Gastrocnemius medialis (tissue), 4 donors: Measurements from ENCODE around the gene MAPKAP1. TPM values are rescaled to one million over a fixed set of nuclear protein-coding genes. Genes with fewer than 3 reads are reported as not detected.

Source experiments
- ATAC-seq, 2 donors: fragments of 150-250 bp; one replicate each; pipeline ENCODE4 v1.9.1; 2016
- DNase-seq, 2 donors: peaks; one replicate each; pipeline ENCODE4 v3.0.0-alpha.2; 2019
- H3K27ac ChIP-seq, 4 donors: fragments of 200-600 bp; sonication (generic); 1 replicate in 1 of 4; 2 replicates in 3 of 4; pipeline ENCODE4 v1.5.1; 2016 to 2018; ENCODE audit warnings: mild to moderate bottlenecking in 2 of 4, moderate library complexity in 1 of 4
- H3K27me3 ChIP-seq, 3 donors: fragments of 200-600 bp; sonication (generic) in 2 of 3; 1 replicate in 1 of 3; 2 replicates in 2 of 3; pipeline versions ENCODE4 v1.5.1 to v1.6.0; 2016 to 2019; ENCODE audit warnings: mild to moderate bottlenecking in 1 of 3, moderate library complexity in 1 of 3
- H3K36me3 ChIP-seq, 2 donors: fragments of 200-600 bp; sonication (generic) in 1 of 2; one replicate each; pipeline ENCODE4 v1.5.1; 2017 to 2018
- H3K4me1 ChIP-seq, 2 donors: fragments of 200-600 bp; sonication (generic) in 1 of 2; one replicate each; pipeline ENCODE4 v1.5.1; 2016 to 2017; ENCODE audit warnings: mild to moderate bottlenecking in 2 of 2
- H3K4me3 ChIP-seq, 4 donors: fragments of 200-600 bp; sonication (generic) in 3 of 4; 1 replicate in 1 of 4; 2 replicates in 3 of 4; pipeline ENCODE4 v1.5.1; 2016 to 2019; ENCODE audit warnings: mild to moderate bottlenecking in 2 of 4
- H3K9me3 ChIP-seq, 3 donors: fragments of 200-600 bp; sonication (generic) in 2 of 3; 1 replicate in 1 of 3; 2 replicates in 2 of 3; pipeline ENCODE4 v1.5.1; 2016 to 2019
- CTCF ChIP-seq, 5 experiments: fragments of 450-650 bp in 3 of 5; fragments of 200-600 bp in 2 of 5; sonication (generic) in 2 of 5; IDR thresholded peaks in 4 of 5; conservative IDR thresholded peaks in 1 of 5; 1 replicate in 4 of 5; 2 replicates in 1 of 5; pipeline ENCODE4 v1.5.1; 2016 to 2019; ENCODE audit warnings: antibody characterized with exemption in 5 of 5, mild to moderate bottlenecking in 3 of 5, moderate library complexity in 3 of 5
- POLR2A ChIP-seq, 2 donors: fragments of 450-650 bp; IDR thresholded peaks; one replicate each; pipeline ENCODE4 v1.6.1; 2017; ENCODE audit warnings: antibody characterized with exemption in 2 of 2, mild to moderate bottlenecking in 2 of 2, moderate library complexity in 2 of 2
- in situ Hi-C, 4 donors: fragments of 200-750 bp; cut with MboI; loops; one replicate each; pipeline versions ENCODE4 v1.15.0 to v1.8.0; 2017; ENCODE audit warnings: low sequenced_read_pairs in 4 of 4
- intact Hi-C: fragments of 100-400 bp; cut with DNase I; formaldehyde crosslinking; loops from one replicate; pipeline ENCODE4 v1.15.1; 2023; ENCODE audit warnings: low total_unique reads
- total RNA-seq, 4 donors: library from RNA; depleted of rRNA; stranded (reverse); fragments of >200 nt; gene quantifications; one replicate each; pipeline versions ENCODE4 v1.1.0 to v1.2.3, GENCODE V29; 2016

The MAPKAP1 gene
- total RNA-seq, 4 donors from 2014 or later = 58.2 to 123 (median 104) TPM

GRCh38 chr9:125742657-125743056 lies 35.6 kb upstream of the MAPKAP1 start:
- no peak overlapping the region for H3K27ac ChIP-seq
- intact Hi-C loops (no loop called here), in situ Hi-C loops (no loop called here)
- DNase-seq = no peak
- no peaks in the 10 kb centered on the region for H3K36me3 ChIP-seq
- TF ChIP-seq POLR2A (IDR thresholded peaks at IDR 0.05) (no peak), CTCF (IDR thresholded peaks at IDR 0.05 in 4 of 5, conservative IDR thresholded peaks at IDR 0.05 in 1 of 5) (no peak)
- H3K4me3 ChIP-seq = no peak overlapping the region
- ATAC-seq = no peak
- peaks cover 0 to 8% (median 5%) of the 10 kb centered on the region in 3 donors for H3K27me3 ChIP-seq
- no peaks in the 10 kb centered on the region for H3K9me3 ChIP-seq
- peaks cover 0 to 7% of the 10 kb centered on the region in 2 donors for H3K4me1 ChIP-seq

GRCh38 chr9:125739436-125739835 lies 32.4 kb upstream of the MAPKAP1 start:
- Histone ChIP-seq H3K4me3 (no peak overlapping the region), H3K36me3 (no peaks in the 10 kb centered on the region), H3K9me3 (no peaks in the 10 kb centered on the region), H3K27ac (no peak overlapping the region), H3K27me3 (peaks cover 0 to 8% (median 5%) of the 10 kb centered on the region in 3 donors), H3K4me1 (no peaks in the 10 kb centered on the region)
- DNase-seq (no peak), ATAC-seq (no peak)
- in situ Hi-C loops = no loop called here
- intact Hi-C loops = no loop called here
- no peak for TF ChIP-seq POLR2A (IDR thresholded peaks at IDR 0.05)
- TF ChIP-seq CTCF (IDR thresholded peaks at IDR 0.05 in 4 of 5, conservative IDR thresholded peaks at IDR 0.05 in 1 of 5) = no peak

GRCh38 chr9:125732562-125732961 lies 25.6 kb upstream of the MAPKAP1 start:
- DNase-seq (no peak), ATAC-seq (no peak)
- in situ Hi-C loops (no loop called here), intact Hi-C loops (no loop called here)
- no peaks in the 10 kb centered on the region for H3K27me3 ChIP-seq
- H3K9me3 ChIP-seq = no peaks in the 10 kb centered on the region
- H3K27ac ChIP-seq = no peak overlapping the region
- no peak for TF ChIP-seq POLR2A (IDR thresholded peaks at IDR 0.05)
- no peak for TF ChIP-seq CTCF (IDR thresholded peaks at IDR 0.05 in 4 of 5, conservative IDR thresholded peaks at IDR 0.05 in 1 of 5)
- H3K4me3 ChIP-seq = no peak overlapping the region
- no peaks in the 10 kb centered on the region for H3K36me3 ChIP-seq
- H3K4me1 ChIP-seq = no peaks in the 10 kb centered on the region

GRCh38 chr9:125730168-125730567 lies 23.2 kb upstream of the MAPKAP1 start:
- no peaks in the 10 kb centered on the region for H3K27me3 ChIP-seq
- H3K4me1 ChIP-seq = no peaks in the 10 kb centered on the region
- in situ Hi-C loops (no loop called here), intact Hi-C loops (no loop called here)
- H3K27ac ChIP-seq = no peak overlapping the region
- ATAC-seq = no peak
- DNase-seq = no peak
- H3K4me3 ChIP-seq = no peak overlapping the region
- TF ChIP-seq POLR2A (IDR thresholded peaks at IDR 0.05) = no peak
- TF ChIP-seq CTCF (IDR thresholded peaks at IDR 0.05 in 4 of 5, conservative IDR thresholded peaks at IDR 0.05 in 1 of 5) = no peak
- H3K9me3 ChIP-seq = no peaks in the 10 kb centered on the region
- no peaks in the 10 kb centered on the region for H3K36me3 ChIP-seq

GRCh38 chr9:125726456-125727132 lies 19.6 kb upstream of the MAPKAP1 start:
- DNase-seq = no peak
- no peak for TF ChIP-seq CTCF (IDR thresholded peaks at IDR 0.05 in 4 of 5, conservative IDR thresholded peaks at IDR 0.05 in 1 of 5)
- TF ChIP-seq POLR2A (IDR thresholded peaks at IDR 0.05) = no peak
- H3K4me1 ChIP-seq = no peaks in the 10 kb centered on the region
- no peak overlapping the region for H3K4me3 ChIP-seq
- intact Hi-C loops = no loop called here
- ATAC-seq = no peak
- in situ Hi-C loops = no loop called here
- H3K27ac ChIP-seq = no peak overlapping the region
- H3K27me3 ChIP-seq = no peaks in the 10 kb centered on the region
- H3K36me3 ChIP-seq = no peaks in the 10 kb centered on the region
- no peaks in the 10 kb centered on the region for H3K9me3 ChIP-seq
